ENCODE data around the gene ZNF506.
"Not testable (repeated sequence)": the region's sequence is repeated elsewhere in the genome, so short reads cannot be mapped to it uniquely, and the experiment has no call there.

The ZNF506 gene

DNA sequence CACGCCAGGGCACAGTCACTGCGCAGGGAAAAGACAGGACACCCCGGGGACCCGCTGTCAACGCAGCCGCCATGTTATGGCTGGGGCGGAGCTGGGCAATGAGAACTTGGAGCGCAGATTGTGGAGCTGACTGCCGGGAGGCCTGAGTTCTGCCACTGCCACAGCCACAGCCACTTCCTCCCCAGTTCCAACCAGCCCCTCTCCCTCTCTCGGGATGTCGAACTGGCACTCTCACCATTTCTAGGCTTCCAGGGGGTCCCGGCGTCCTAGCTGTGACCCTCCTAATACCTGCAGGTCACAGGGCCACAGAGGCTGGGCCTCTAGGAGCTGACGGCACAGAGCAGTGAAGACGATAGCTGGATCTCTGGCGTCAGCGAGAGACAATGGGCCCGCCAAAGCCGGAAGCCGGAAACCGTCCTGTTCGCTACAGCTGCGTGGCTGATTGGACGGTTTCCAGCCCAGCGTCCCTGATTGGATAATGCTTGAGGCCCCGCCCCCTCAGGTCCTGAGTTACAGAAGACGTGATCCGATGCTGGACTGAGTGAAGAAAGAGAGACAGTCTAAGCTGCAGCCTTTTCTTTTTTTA lies at the start of gene ZNF506:
ZNF506 (minus strand) TSS at position 385 of the 586 bp plus-strand sequence; CDS start at position 238, 147 bp downstream.
- intact Hi-C loops (cut with DNase I): loop anchor here (5.0 kb wide), 1 partner anchor 46 kb away; the partner anchor contains the start of gene ZNF253
- DNase-seq: peak; percentile 94 to 99 (median 98)

DNA sequence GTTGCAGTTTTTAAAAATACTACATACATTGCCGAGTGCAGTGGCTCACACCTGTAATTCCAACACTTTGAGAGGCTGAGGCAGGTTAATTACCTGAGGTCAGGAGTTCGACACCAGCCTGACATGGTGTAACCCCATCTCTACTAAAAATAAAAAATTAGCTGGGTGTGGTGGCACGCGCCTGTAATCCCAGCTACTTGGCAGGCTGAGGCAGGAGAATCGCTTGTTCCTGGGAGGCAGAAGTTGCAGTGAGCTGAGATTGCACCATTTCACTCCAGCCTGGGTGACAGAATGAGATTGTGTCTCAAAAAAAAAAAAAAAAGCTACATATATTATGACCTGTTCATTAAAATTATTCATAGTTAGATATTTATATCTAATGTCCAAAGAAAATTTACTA lies 48.5 kb upstream of the ZNF506 start:
- intact Hi-C loops (cut with DNase I); DNase-seq: not testable (repeated sequence)

DNA sequence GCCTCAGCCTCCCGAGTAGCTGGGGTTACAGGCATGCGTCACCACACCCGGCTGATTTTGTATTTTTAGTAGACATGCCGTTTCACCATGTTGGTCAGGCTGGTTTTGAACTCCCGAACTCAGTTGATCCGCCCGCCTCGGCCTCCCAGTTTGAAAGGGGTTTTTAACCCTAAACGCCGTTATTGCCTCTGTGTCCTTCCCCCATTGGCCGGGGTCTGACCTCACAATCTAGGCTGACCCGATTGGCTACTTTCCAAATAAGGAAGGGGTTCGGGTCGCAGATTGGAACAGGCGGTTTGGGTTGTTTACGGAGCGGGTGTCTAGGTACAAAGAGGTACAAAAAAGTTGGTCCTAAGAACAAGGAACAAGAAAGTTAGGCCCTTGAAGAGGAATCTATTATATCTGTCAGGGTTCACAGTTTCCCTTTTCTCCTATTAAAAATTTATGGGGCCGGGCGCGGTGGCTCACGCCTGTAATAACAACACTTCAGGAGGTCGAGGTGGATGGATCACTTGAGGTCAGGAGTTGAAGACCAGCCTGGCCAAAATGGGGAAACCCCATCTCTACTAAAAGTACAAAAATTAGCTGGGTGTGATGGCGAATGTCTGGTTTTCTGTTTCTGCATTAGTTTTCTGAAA lies 45.2 kb upstream of the ZNF506 start:
- intact Hi-C loops (cut with DNase I): loop anchor here (5.0 to 10.0 kb wide), 4 partner anchors 44 to 202 kb away; partner anchors contain the start of genes ATP13A1, ZNF101, ZNF14 and ZNF506
- DNase-seq: peak in 1 of 10 donors; percentile 6

DNA sequence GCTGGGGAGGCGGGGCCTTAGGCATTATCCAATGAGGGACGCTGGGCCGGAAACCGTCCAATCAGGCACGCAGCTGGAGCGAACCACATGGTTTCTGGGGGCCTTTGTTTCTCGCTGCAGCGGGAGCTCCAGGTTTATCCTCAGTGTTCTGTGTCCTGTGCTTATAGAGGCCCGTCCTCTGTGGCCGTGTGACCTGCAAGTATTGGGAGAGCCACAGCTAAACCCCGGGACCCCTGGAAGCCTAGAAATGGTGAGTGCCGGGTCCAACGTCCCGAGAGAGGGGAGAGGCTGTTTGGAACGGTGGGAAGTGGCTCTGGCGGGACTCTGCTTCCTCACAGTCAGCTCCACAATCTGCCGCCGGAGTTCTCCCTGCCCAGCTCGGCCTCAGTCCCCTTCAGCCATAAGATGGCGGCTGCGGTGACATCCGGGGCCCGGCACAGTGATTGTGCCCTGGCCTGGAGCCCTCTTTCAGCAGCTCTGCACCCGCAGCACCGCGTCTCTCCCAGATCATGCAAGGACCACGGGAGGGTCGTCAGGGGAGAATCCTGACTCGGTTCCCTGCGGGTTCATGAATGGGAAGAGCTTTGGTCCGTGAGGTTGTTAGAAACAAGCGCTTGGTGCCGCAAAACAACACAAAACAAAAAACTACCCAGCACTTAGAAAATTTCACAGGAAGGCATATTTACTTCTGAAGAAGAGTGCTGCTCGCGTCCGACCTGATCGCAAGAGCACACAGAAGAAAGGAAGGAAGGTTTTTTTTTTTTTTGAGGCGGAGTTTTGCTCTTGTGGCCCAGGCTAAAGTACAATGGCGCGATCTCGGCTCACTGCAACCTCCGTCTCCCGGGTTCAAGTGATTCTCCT lies 44.4 kb upstream of the ZNF506 start, which contains the start of gene ZNF253:
ZNF253 (plus strand) TSS at position 133 of the 861 bp plus-strand sequence; CDS start at position 248, 115 bp downstream.
- peak; percentile 95 to 99 (median 98) for DNase-seq
- intact Hi-C loops (cut with DNase I): loop anchor here (5.0 to 10.0 kb wide), 4 partner anchors 44 to 201 kb away; partner anchors contain the start of genes ATP13A1, ZNF101, ZNF14 and ZNF506

DNA sequence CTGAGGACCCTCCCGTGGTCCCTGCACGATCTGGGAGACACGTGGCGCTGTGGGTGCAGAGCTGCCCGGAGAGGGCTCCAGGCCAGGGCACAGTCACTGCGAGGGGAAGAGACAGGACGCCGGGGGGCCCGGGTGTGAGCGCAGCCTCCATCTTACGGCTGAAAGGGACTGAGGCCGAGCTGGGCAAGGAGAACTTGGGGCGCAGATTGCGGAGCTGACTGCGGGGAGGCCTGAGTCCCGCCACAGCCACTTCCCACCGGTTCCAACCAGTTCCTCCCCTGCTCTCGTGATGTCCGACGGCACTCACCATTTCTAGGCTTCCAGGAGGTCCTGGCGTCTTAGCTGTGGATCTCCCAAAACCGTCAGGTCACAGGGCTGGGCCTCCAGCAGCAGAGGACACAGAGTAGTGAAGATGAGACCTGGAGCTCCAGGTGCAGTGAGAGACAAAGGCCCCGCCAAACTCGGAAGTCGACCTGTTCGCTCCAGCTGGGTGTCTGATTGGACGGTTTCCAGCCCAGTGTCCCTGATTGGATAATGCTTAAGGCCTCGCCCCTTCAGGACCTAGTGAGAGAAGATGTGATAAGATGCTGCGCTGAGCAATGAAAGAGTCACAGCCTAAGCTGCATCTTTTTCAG lies 39.3 kb upstream of the ZNF506 start:
- DNase-seq: no peak
- intact Hi-C loops (cut with DNase I): loop anchor here (10.0 kb wide), 1 partner anchor 196 kb away; the partner anchor contains the start of genes ATP13A1 and ZNF101

DNA sequence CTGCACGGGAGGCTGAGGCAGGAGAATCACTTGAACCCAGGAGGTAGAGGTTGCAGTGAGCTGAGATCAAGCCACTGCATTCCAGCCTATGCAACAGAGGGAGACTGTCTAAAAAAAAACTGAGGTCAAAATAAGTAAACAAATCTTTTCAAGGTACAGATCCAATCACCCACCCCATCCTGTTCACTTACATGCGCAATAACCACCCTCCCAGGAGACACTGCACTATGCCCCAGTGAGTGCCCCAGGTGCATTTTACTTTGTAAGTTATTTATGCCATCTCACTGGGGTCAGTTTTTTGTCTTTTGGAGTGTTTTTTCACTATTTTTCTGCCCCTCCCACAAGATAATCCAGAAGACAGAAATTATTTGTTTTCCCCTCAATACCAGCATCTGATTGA lies 37.2 kb upstream of the ZNF506 start:
- DNase-seq: no peak
- intact Hi-C loops (cut with DNase I): no loop called here

DNA sequence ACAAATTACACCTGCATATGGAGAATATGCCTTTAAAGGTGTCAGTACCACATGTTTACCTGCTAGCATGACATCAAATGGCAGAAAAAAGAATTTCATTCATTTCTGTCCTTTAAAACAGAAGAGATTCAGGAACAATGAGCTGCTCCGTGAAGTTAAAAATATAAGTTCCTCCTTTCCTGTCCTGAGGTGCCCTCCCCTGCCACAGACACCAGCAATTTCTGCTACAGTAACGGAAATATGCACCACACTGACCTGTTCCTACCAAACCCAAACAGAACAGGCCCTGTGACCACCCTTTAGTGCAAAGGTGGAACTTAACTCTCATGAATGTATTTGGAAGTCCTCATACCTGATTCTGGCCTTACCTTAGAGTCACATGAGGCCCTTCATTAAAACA lies 30.2 kb upstream of the ZNF506 start:
- intact Hi-C loops (cut with DNase I); DNase-seq: not testable (repeated sequence)

DNA sequence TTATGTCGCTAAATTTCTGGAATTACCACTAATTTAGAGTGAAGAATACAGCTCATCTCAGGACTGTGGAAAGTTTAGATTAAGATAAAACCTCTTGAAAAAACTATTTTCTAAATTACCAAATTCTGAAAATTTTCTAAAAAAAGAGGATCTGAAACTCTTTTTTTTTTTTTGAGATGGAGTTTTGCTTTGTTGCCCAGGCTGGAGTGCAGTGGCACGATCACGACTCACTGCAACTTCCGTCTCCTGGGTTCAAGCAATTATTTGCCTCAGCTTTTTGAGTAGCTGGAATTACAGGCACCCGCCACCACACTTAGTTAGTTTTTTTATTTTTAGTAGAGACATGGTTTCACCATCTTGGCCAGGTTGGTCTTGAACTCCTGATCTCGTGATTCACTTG lies 27.5 kb upstream of the ZNF506 start:
- intact Hi-C loops (cut with DNase I): no loop called here
- DNase-seq: no peak

DNA sequence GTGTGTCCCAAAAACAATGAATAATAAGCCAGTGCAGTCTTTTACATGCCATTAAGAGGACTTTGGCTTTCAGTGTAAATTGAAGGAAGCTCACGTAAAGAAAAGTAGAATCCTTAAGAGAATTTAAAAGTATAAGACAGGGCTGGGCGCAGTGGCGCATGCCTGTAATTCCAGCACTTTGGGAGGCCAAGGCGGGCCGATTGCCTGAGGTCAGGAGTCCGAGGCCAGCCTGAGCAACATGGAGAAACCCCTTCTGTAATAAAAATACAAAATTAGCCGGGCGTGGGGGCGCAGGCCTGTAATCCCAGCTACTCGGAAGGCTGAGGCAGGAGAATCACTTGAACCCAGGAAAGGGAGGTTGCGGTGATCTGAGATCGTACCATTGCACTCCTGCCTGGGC lies 26.2 kb upstream of the ZNF506 start:
- intact Hi-C loops (cut with DNase I): no loop called here

DNA sequence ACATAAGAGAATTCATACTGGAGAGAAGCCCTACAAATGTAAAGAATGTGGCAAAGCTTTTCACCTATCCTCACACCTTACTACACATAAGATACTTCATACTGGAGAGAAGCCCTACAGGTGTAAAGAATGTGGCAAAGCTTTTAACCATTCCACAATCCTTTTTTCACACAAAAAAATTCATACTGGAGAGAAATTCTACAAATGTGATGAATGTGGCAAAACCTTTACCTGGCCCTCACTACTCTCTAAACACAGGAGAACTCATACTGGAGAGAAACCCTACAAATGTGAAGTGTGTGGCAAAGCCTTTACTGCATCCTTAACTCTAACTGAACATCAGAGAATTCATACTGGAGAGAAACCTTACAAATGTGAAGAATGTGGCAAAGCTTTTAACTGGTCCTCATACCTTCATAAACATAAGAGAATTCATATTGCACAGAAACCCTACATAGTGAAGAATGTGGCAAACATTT lies 14.0 kb upstream of the ZNF506 start:
- DNase-seq: no peak
- intact Hi-C loops (cut with DNase I): no loop called here

More for the DNA sequence above, 26.2 kb upstream of the ZNF506 start:
- DNase-seq: no peak

DNA sequence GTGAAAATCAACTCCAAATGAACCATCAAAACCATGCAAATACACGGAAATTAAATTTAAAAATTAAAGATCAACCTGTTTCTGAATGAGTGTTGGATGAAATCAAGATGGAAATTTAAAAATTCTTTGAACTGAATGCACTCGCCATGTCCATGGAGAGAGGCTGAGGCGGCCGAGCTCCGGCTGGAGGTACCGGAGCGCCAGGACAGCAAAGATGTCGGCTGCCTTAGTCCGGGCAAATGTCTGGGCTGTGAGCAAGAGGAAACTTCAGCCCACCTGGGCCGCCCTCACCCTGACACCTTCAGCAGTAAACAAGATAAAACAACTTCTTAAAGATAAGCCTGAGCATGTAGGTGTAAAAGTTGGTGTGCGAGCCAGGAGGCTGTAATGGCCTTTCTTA lies 5.3 kb upstream of the ZNF506 start:
- intact Hi-C loops (cut with DNase I): no loop called here
- peak in 1 of 10 donors; percentile 77 for DNase-seq

DNA sequence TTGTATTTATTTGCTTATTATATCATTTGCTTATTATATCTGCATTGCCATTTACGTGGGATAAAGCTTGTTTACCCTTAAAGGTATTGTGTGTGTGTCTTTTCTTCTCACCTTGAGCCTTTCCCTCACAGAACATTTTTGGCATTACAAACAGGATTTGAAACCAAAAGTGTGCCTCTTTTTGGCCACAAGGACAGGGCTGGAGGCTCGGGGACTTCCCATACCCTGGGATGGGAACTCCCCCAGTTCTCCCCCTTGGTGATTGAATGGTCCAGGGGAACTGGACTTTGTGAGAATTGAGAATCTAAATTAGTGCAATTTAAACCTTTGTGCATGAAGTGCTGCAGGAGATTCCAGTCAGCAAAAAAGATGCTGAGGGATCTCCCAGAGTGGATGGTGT lies 2.4 kb upstream of the ZNF506 start:
- intact Hi-C loops (cut with DNase I): loop anchor here (5.0 kb wide), 1 partner anchor 43 kb away; the partner anchor contains the start of gene ZNF253
- no peak for DNase-seq

DNA sequence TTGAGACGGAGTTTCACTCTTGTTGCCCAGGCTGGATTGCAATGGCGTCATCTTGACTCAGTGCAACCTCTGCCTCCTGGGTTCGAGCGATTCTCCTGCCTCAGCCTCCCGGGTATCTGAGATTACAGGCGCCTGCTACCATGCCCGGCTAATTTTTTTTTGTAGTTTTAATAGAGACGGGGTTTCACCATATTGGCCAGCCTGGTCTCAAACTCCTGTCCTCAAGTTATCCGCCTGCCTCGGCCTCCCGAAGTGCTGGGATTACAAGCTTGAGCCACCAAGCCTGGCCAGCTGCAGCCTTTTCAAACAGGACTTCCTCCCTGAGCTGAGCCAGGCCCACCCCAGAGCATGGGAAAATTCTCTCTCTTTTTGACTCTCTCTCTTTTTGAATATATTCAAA lies 426 bp upstream of the ZNF506 start:
- DNase-seq: peak in 4 of 10 donors; percentile 14 to 78 (median 42)
- intact Hi-C loops (cut with DNase I): loop anchor here (5.0 kb wide), 1 partner anchor 45 kb away; the partner anchor contains the start of gene ZNF253

DNA sequence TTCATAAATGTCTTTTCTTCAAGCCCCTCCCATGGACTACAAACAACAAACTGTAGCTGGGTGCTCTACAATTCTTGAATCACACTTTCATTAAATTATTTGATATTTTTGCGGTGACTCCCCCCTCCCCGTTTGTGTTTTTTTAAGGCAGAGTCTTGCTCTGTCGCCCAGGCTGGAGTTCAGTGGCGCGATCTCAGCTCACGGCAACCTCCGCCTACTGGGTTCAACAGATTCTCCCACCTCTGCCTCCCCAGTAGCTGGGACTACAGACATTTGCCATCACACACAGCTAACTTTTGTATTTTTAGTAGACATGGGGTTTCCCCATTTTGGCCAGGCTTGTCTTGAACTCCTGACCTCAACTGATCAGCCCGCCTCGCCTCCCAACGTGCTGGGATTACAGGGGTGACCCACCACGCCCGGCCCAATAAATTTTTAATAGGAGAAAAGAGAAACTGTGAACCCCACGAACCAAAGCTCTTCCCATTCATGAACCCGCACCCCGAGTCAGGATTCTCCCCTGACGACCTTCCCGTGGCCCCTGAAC lies 703 bp downstream of the ZNF506 start:
- intact Hi-C loops (cut with DNase I): loop anchor here (5.0 kb wide), 1 partner anchor 46 kb away; the partner anchor contains the start of gene ZNF253
- DNase-seq: peak in 1 of 10 donors; percentile 67

DNA sequence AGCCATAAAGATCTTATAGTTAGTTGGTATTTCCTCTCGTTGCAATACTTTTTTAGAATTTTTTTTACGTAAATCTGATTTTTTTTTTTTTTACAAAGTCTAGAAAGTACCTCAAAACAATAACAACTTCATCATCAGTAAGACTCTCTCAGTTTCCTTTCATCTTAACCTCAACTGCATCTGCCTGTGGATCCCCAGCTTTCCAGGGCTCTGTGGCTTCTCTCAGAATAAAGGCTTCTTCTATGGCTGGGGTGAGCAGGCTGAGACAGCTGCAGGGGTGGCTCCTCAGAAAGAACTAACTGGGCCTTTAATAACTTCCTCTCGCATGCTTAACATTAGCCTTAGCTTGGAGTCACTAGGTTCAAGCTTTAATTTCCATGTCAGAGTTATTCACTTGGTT lies 4.2 kb downstream of the ZNF506 start:
- no peak for DNase-seq
- intact Hi-C loops (cut with DNase I): loop anchor here (5.0 kb wide), 1 partner anchor 40 kb away; no protein-coding TSS in a partner anchor

DNA sequence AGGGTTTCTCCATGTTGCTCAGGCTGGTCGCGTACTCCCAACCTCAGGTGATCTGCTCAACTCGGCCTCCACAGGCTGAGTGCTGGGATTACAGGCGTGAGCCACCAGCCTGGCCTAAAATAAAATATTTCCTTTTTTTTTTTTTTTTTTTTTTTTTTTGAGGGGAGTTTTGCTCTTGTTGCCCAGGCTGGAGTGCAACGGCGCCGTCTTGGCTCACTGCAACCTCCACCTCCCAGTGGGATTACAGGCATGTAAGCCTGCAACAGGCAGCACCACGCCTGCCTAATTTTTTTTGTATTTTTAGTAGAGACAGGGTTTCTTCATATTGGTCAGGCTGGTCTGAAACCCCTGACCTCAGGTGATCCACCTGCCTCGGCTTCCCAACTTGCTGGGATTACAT lies 4.9 kb downstream of the ZNF506 start:
- DNase-seq: no peak
- intact Hi-C loops (cut with DNase I): loop anchor here (5.0 kb wide), 1 partner anchor 39 kb away; no protein-coding TSS in a partner anchor

DNA sequence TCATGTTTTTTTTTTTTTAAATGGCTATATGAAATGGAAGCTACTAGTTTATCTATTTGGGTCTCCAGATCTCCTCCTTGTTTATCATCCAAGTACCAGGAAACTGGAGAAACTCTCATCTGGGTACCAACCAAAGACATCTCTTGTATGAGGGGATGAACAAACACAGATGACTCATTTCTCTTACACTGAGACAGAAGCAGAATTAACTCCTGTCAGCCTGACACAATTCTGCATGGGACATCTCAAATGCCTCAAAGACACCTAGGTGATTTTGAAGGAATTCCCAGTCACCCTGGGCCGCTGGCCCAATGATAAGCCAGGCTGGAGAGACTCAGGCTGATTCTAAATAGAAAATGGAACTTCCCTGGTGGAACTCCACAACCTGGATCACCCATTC lies 9.6 kb downstream of the ZNF506 start:
- DNase-seq; intact Hi-C loops (cut with DNase I): not testable (repeated sequence)

DNA sequence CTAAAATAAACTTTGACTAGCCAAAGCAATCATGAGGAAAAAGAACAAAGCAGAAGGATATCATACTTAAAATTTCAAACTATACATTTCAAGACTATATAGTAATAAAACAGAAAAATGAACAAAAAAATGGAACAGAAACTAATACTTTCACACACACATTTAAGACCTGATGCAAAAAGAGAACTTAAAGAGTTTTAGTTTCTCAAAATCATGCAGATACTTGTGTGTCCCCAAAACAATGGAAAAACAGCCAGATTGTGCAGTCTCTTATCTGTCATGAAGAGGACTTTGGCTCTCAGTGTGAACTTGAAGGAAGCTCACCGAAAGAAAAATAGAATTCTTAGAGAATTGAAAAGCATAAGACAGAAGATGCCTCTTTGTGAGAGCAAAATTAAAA lies 16.1 kb downstream of the ZNF506 start:
- intact Hi-C loops (cut with DNase I): no loop called here
- DNase-seq: no peak

DNA sequence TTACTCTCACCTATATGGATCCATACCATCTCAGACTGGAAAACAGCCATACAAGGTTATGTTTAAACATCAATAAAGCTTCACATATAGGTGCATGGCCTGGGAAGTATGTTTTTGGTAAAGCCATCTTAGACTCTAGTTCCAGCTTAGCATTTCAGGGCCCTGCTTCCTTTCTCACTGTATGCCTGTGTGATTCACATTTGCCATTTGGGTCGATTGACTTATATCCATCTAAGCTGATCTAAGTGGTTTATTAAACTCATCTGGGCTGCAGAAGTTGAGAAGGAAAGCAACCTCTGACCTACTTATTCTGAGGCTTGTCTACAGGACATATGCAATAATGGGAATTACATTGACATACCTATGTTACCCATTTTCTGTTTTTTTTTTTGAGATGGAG lies 33.5 kb downstream of the ZNF506 start:
- DNase-seq: no peak
- intact Hi-C loops (cut with DNase I): no loop called here
